ENCODE results near the gene ZNF79. TPM values are rescaled to one million over a fixed set of nuclear protein-coding genes. Genes with fewer than 3 reads are reported as not detected.
A peak's percentile ranks its signal among the peaks of the same experiment; 100 is the strongest.

The ZNF79 gene
- total and polyA plus RNA-seq, 9 of the 15 experiments (the other 6 are each of a cell fraction or from before 2014, with no cell fraction given) = 0.62 to 7.0 (median 4.1) TPM

DNA sequence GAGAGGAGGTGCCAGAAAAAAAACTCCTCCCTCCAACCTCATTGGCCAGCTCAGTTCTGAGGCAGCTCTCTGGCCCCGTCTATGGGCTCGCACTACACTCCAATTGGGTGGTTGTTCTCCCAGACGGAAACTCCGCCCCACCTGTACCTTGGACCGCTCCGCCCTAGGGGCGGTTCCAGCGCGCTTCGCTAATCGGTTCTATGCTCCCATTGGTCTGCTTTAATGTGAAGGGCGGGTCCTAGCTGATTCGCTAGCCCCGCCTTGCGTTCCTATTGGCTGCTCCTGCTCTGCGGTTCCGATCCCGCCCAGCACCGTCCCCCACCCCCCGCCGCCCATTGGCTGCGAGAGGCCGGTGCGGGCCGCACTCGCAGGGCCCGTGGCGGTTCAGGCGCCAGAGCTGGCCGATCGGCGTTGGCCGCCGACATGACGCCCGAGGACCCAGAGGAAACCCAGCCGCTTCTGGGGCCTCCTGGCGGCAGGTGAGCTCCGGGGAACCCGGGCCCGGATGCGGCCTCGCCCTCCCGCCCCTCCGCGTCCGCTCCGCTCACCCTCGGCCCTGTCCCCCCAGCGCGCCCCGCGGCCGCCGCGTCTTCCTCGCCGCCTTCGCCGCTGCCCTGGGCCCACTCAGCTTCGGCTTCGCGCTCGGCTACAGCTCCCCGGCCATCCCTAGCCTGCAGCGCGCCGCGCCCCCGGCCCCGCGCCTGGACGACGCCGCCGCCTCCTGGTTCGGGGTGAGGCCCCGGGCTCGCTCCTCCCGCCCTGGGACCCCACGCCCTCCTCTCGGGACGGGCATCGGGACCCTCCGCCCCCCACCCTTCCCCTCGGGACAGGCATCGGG lies 27.2 kb upstream of the ZNF79 start, which contains the start of gene SLC2A8 (continued):
- TF ChIP-seq SRSF3 (IDR thresholded peaks at IDR 0.05; ENCODE audit: insufficient read depth, low read length) (no peak), ELF1 (tag; IDR thresholded peaks at IDR 0.05) (no peak), SRF (CRISPR knock-in tag; IDR thresholded peaks at IDR 0.05) (peak in 1 of 2 experiments; percentile 81; a peak in 2 of 4 replicates), CBFB (CRISPR knock-in tag; IDR thresholded peaks at IDR 0.05) (no peak), RBM25 (IDR thresholded peaks at IDR 0.05; ENCODE audit: low read depth, low read length, severe bottlenecking) (peak; percentile 49), SETDB1 (IDR thresholded peaks at IDR 0.05; ENCODE audit: low read length) (no peak), HMGN3 (IDR thresholded peaks at IDR 0.05; ENCODE audit: borderline replicate concordance, extremely low read depth, insufficient read length, low read depth, low read length) (peak; percentile 64), SMAD4 (CRISPR knock-in tag; conservative IDR thresholded peaks at IDR 0.05) (0 out of 2 replicates have a peak, but pooled peaks have one; percentile 21), SRSF1 (IDR thresholded peaks at IDR 0.05; ENCODE audit: low read depth, low read length) (no peak), MCM2 (IDR thresholded peaks at IDR 0.05; ENCODE audit: low read depth) (no peak), RFX5 (IDR thresholded peaks at IDR 0.05; ENCODE audit: low read depth, low read length) (no peak; the same call in 1 of the 2 replicates), GTF2E2 (tag; IDR thresholded peaks at IDR 0.05) (no peak), SMAD1 (IDR thresholded peaks at IDR 0.05; ENCODE audit: low read depth, low read length, partially characterized antibody) (no peak), ZNF766 (CRISPR knock-in tag; conservative IDR thresholded peaks at IDR 0.05) (no peak), ZFPM2 (CRISPR knock-in tag; IDR thresholded peaks at IDR 0.05) (no peak), STAT5B (CRISPR knock-in tag; IDR thresholded peaks at IDR 0.05) (no peak), CSDE1 (IDR thresholded peaks at IDR 0.05) (no peak), MIER1 (IDR thresholded peaks at IDR 0.05; ENCODE audit: low read depth) (no peak), CBX8 (IDR thresholded peaks at IDR 0.05; ENCODE audit: borderline replicate concordance, extremely low read depth, low read depth, low read length, poor library complexity, severe bottlenecking) (no peak), EGR1 (conservative IDR thresholded peaks at IDR 0.05) (no peak), THRA (IDR thresholded peaks at IDR 0.05) (no peak), NR4A1 (CRISPR knock-in tag; IDR thresholded peaks at IDR 0.05) (no peak), NR4A1 (tag; IDR thresholded peaks at IDR 0.05) (no peak), KLF10 (CRISPR knock-in tag; IDR thresholded peaks at IDR 0.05) (no peak), CC2D1A (IDR thresholded peaks at IDR 0.05) (peak; percentile 82; the same call in 1 of the 2 replicates), TCF7L2 (IDR thresholded peaks at IDR 0.05; ENCODE audit: low read depth, low read length) (no peak)
- TF ChIP-seq, protein P1, sequence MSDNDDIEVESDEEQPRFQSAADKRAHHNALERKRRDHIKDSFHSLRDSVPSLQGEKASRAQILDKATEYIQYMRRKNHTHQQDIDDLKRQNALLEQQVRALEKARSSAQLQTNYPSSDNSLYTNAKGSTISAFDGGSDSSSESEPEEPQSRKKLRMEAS (CRISPR knock-in tag; IDR thresholded peaks at IDR 0.05) = no peak; the same call in 1 of the 2 replicates
- TF ChIP-seq, protein P2, sequence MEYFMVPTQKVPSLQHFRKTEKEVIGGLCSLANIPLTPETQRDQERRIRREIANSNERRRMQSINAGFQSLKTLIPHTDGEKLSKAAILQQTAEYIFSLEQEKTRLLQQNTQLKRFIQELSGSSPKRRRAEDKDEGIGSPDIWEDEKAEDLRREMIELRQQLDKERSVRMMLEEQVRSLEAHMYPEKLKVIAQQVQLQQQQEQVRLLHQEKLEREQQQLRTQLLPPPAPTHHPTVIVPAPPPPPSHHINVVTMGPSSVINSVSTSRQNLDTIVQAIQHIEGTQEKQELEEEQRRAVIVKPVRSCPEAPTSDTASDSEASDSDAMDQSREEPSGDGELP (CRISPR knock-in tag; IDR thresholded peaks at IDR 0.05; ENCODE audit: borderline replicate concordance) = peak; percentile 10; the same call in 1 of the 2 replicates
